GM23338 (cell line): ENCODE data around the gene GNG7. TPM values are rescaled to one million over a fixed set of nuclear protein-coding genes. Genes with fewer than 3 reads are reported as not detected.

Experiments
- ATAC-seq: fragments of 200-7000 bp; cut with Tn5 transposase; 3 replicates; pipeline ENCODE4 v1.9.1; 2020
- DNase-seq: peaks from one replicate; pipeline ENCODE4 v3.0.0-alpha.2; 2015; ENCODE audit warnings: low spot score
- H2AFZ ChIP-seq: fragments of 200-600 bp; sonication (generic); 2 replicates; pipeline ENCODE4 v1.8.0; 2016; ENCODE audit warnings: antibody characterized with exemption, mild to moderate bottlenecking, moderate library complexity
- H3F3A ChIP-seq: fragments of 200-600 bp; sonication (generic); replicated peaks from 2 replicates; pipeline ENCODE4 v1.8.0; 2017; ENCODE audit warnings: antibody characterized with exemption, mixed run types, low read depth
- H3K27ac ChIP-seq: fragments of 200-600 bp; sonication (generic); 2 replicates; pipeline ENCODE4 v1.6.1; 2016; ENCODE audit warnings: low read depth
- H3K27me3 ChIP-seq: fragments of 200-600 bp; sonication (generic); 2 replicates; pipeline ENCODE4 v1.8.0; 2016; ENCODE audit warnings: mild to moderate bottlenecking, mixed run types, moderate library complexity; ENCODE audit not compliant: insufficient read depth
- H3K36me3 ChIP-seq: fragments of 200-600 bp; sonication (generic); 2 replicates; pipeline ENCODE4 v1.8.0; 2016; ENCODE audit warnings: mild to moderate bottlenecking; ENCODE audit not compliant: insufficient read depth
- H3K4me1 ChIP-seq: fragments of 200-600 bp; sonication (generic); 2 replicates; pipeline ENCODE4 v1.8.0; 2016; ENCODE audit warnings: mild to moderate bottlenecking, moderate library complexity; ENCODE audit not compliant: insufficient read depth
- H3K4me2 ChIP-seq: fragments of 200-600 bp; sonication (generic); 2 replicates; pipeline ENCODE4 v1.7.1; 2017; ENCODE audit warnings: mixed run types
- H3K4me3 ChIP-seq: fragments of 200-600 bp; sonication (generic); 2 replicates; pipeline ENCODE4 v1.6.1; 2016; ENCODE audit warnings: mixed run types
- H3K79me2 ChIP-seq: fragments of 200-600 bp; sonication (generic); replicated peaks from 2 replicates; pipeline ENCODE4 v1.8.0; 2017; ENCODE audit warnings: mild to moderate bottlenecking; ENCODE audit not compliant: insufficient read depth
- H3K9me2 ChIP-seq: fragments of 200-600 bp; sonication (generic); 2 replicates; pipeline ENCODE4 v1.8.0; 2017; ENCODE audit not compliant: insufficient read depth
- H4K20me1 ChIP-seq: fragments of 200-600 bp; sonication (generic); replicated peaks from 2 replicates; pipeline ENCODE4 v1.8.0; 2017; ENCODE audit warnings: mild to moderate bottlenecking; ENCODE audit not compliant: insufficient read depth
- H3K27ac Mint-ChIP-seq: 2 replicates; pipeline ENCODE4 v1.8.0; 2020; ENCODE audit warnings: inconsistent platforms, mild to moderate bottlenecking, moderate library complexity, mixed read lengths
- H3K27me3 Mint-ChIP-seq: 3 replicates; pipeline ENCODE4 v1.8.0; 2022; ENCODE audit warnings: low read depth, mild to moderate bottlenecking, moderate library complexity, mixed read lengths, inconsistent platforms; ENCODE audit not compliant: insufficient read depth, poor library complexity
- H3K36me3 Mint-ChIP-seq: 3 replicates; pipeline ENCODE4 v1.8.0; 2021; ENCODE audit warnings: low read depth, mild to moderate bottlenecking, inconsistent platforms, moderate library complexity, mixed read lengths
- H3K4me1 Mint-ChIP-seq: 3 replicates; pipeline ENCODE4 v1.8.0; 2020; ENCODE audit warnings: mild to moderate bottlenecking, inconsistent platforms, mixed read lengths
- H3K4me3 Mint-ChIP-seq: 3 replicates; pipeline ENCODE4 v1.8.0; 2021; ENCODE audit warnings: moderate library complexity, mild to moderate bottlenecking, inconsistent platforms, mixed read lengths
- H3K9me3 Mint-ChIP-seq: 3 replicates; pipeline ENCODE4 v1.8.0; 2020; ENCODE audit warnings: moderate library complexity, mild to moderate bottlenecking, inconsistent platforms, mixed read lengths
- CREB1 ChIP-seq: fragments of 250-450 bp; sonication (Bioruptor Pico); IDR thresholded peaks from 2 replicates; pipeline ENCODE4 v1.5.0; 2020; ENCODE audit warnings: low read depth, mild to moderate bottlenecking, moderate library complexity
- CTCF ChIP-seq, 2 experiments: fragments of 200-600 bp in 1 of 2; sonication (generic) in 1 of 2; conservative IDR thresholded peaks; 2 replicates each; pipeline versions ENCODE4 v1.5.1 to v1.6.1; 2016 to 2017; ENCODE audit warnings: antibody characterized with exemption in 2 of 2, low read depth in 2 of 2, mild to moderate bottlenecking in 2 of 2, moderate library complexity in 1 of 2
- ETS1 ChIP-seq: IDR thresholded peaks from 2 replicates; pipeline ENCODE4 v1.6.1; 2016; ENCODE audit warnings: antibody characterized with exemption
- EZH2 ChIP-seq: fragments of 200-600 bp; sonication (generic); IDR thresholded peaks from one replicate; pipeline ENCODE4 v1.8.0; 2017; ENCODE audit warnings: antibody characterized with exemption, mild to moderate bottlenecking, low read depth; ENCODE audit not compliant: unreplicated experiment
- EZH2phosphoT487 ChIP-seq: fragments of 200-600 bp; sonication (generic); IDR thresholded peaks from one replicate; pipeline ENCODE4 v1.8.1; 2018; ENCODE audit warnings: antibody characterized with exemption; ENCODE audit not compliant: unreplicated experiment
- NANOG ChIP-seq: IDR thresholded peaks from 2 replicates; pipeline ENCODE4 v1.6.1; 2016; ENCODE audit warnings: antibody characterized with exemption, borderline replicate concordance
- POLR2AphosphoS5 ChIP-seq: IDR thresholded peaks from 2 replicates; pipeline ENCODE4 v1.6.1; 2016; ENCODE audit warnings: antibody characterized with exemption, low read depth
- REST ChIP-seq: IDR thresholded peaks from one replicate; pipeline ENCODE4 v1.6.1; 2018; ENCODE audit warnings: antibody characterized with exemption; ENCODE audit not compliant: unreplicated experiment
- STAT1 ChIP-seq: IDR thresholded peaks from one replicate; pipeline ENCODE4 v1.6.1; 2016; ENCODE audit warnings: antibody characterized with exemption; ENCODE audit not compliant: unreplicated experiment
- ZNF114 ChIP-seq: fragments of 250-450 bp; sonication (Bioruptor Pico); IDR thresholded peaks from 2 replicates; pipeline ENCODE4 v1.5.0; 2020; ENCODE audit warnings: mild to moderate bottlenecking, moderate library complexity
- polyA plus RNA-seq: library from polyadenylated mRNA; unstranded; fragments of >200 nt; fragmentation: Nextera tagmentation; extraction: Ambion mirVana; gene quantifications from 2 replicates; pipeline ENCODE4 v1.2.1, GENCODE V29; 2016
- total RNA-seq: library from RNA; depleted of rRNA; stranded (reverse); fragments of >200 nt; shearing (Covaris generic); gene quantifications from 2 replicates; pipeline ENCODE4 v1.2.3, GENCODE V29; 2014

The GNG7 gene
- total and polyA plus RNA-seq, 2 experiments from 2014 or later: 5.1 to 5.4 TPM

GRCh38 chr19:2557093-2557440 is 145.4 kb downstream of the GNG7 start (continued):
- TF ChIP-seq CTCF (conservative IDR thresholded peaks at IDR 0.05; ENCODE audit: low read depth in 2 of 2): no peak
- TF ChIP-seq NANOG: no peak
- TF ChIP-seq ZNF114 (CRISPR knock-in tag): no peak
- TF ChIP-seq STAT1: no peak
- TF ChIP-seq ETS1: no peak
- TF ChIP-seq REST: no peak
- no peak for TF ChIP-seq CREB1 (CRISPR knock-in tag)
- no peak for TF ChIP-seq EZH2
- no peak for TF ChIP-seq POLR2AphosphoS5

GRCh38 chr19:2556221-2557092 is 146.0 kb downstream of the GNG7 start:
- Histone ChIP-seq H3K4me2 (no peak overlapping the region), H3K9me2 (no peaks in the 10 kb centered on the region), H3K36me3 (no peaks in the 10 kb centered on the region), H3K79me2 (no peaks in the 10 kb centered on the region), H4K20me1 (no peaks in the 10 kb centered on the region), H3K4me3 (no peak overlapping the region), H3F3A (0 out of 2 replicates have a peak, but pooled peaks cover 8% of the 10 kb centered on the region), H3K27ac (no peak overlapping the region), H3K27me3 (no peaks in the 10 kb centered on the region), H2AFZ (no peak overlapping the region), H3K4me1 (no peaks in the 10 kb centered on the region)
- H3K27ac Mint-ChIP-seq: no peak overlapping the region
- peaks cover 9% of the 10 kb centered on the region for H3K4me1 Mint-ChIP-seq
- no peaks in the 10 kb centered on the region for H3K36me3 Mint-ChIP-seq
- no peaks in the 10 kb centered on the region for H3K9me3 Mint-ChIP-seq
- ATAC-seq (peak; percentile 78), DNase-seq (no peak)
- peaks cover 5% of the 10 kb centered on the region for H3K27me3 Mint-ChIP-seq
- H3K4me3 Mint-ChIP-seq: no peak overlapping the region
- TF ChIP-seq NANOG (no peak), ETS1 (no peak), EZH2phosphoT487 (no peak), REST (no peak)
